Upper lobe of left lung (tissue), 4 donors: ENCODE measurements around the gene TRIM44.

Experiments
- CTCF ChIP-seq, 6 experiments: fragments of 450-650 bp in 4 of 6; fragments of 200-600 bp in 2 of 6; sonication (generic) in 2 of 6; IDR thresholded peaks; one replicate each; pipeline ENCODE4 v1.5.1; 2016 to 2019; ENCODE audit warnings: antibody characterized with exemption in 6 of 6
- EP300 ChIP-seq, 4 donors: sonication (generic); formaldehyde crosslinking; IDR thresholded peaks; one replicate each; pipeline ENCODE4 v1.5.1; 2017; ENCODE audit warnings: antibody characterized with exemption in 4 of 4, control low read depth in 2 of 4
- POLR2A ChIP-seq, 4 donors: fragments of 450-650 bp; IDR thresholded peaks; one replicate each; pipeline ENCODE4 v1.5.1; 2016 to 2017; ENCODE audit warnings: antibody characterized with exemption in 4 of 4, mild to moderate bottlenecking in 2 of 4
- POLR2AphosphoS5 ChIP-seq, 2 donors: sonication (generic); formaldehyde crosslinking; IDR thresholded peaks; one replicate each; pipeline ENCODE4 v1.5.1; 2017; ENCODE audit warnings: antibody characterized with exemption in 2 of 2

- TF ChIP-seq CTCF (IDR thresholded peaks at IDR 0.05) (no peak), EP300 (IDR thresholded peaks at IDR 0.05) (no peak), POLR2AphosphoS5 (IDR thresholded peaks at IDR 0.05) (no peak), POLR2A (IDR thresholded peaks at IDR 0.05) (no peak)
Observed at GRCh38 chr11:35861191-35861590, 198.6 kb downstream of the TRIM44 start.
